HepG2 (cell line): Measurements from ENCODE around the gene IL17C. TPM values are rescaled to one million over a fixed set of nuclear protein-coding genes. Genes with fewer than 3 reads are reported as not detected.

Source experiments
- ATAC-seq: fragments of 200-7000 bp; cut with Tn5 transposase; 3 replicates; pipeline ENCODE4 v1.9.1; 2020; ENCODE audit warnings: mild to moderate bottlenecking, moderate library complexity
- BruUV-seq: library from RNA; stranded (reverse); fragments of 400-500 nt; replicated peaks from 2 replicates; lab custom pipeline; 2021; lab: Mats Ljungman, UMichigan
- CTCF ChIA-PET: fragments of 300-600 bp; formaldehyde crosslinking; extraction: SDS; loops from one replicate; lab custom pipeline; 2021; ENCODE audit warnings: low total read pairs, inconsistent platforms, low intra/inter-chr PET ratio; lab: Yijun Ruan, JAX
- POLR2A ChIA-PET: fragments of 350-600 bp; sonication (Branson Sonifier 250); formaldehyde crosslinking; loops from one replicate; lab custom pipeline; 2020; ENCODE audit warnings: antibody characterized with exemption, inconsistent platforms; lab: Yijun Ruan, JAX
- DNase-seq: peaks from one replicate; pipeline ENCODE4 v3.0.0-alpha.2; 2015; ENCODE audit warnings: low spot score
- FAIRE-seq: peaks from 3 replicates; lab custom pipeline; 2011; peaks lifted over from hg19 to GRCh38; lab: Jason Lieb, UNC
- H2AFZ ChIP-seq: one replicate; pipeline ENCODE4 v1.6.1; 2011; ENCODE audit warnings: low read length, inconsistent platforms
- H3K27ac ChIP-seq: fragments of 300-600 bp; 3 replicates; pipeline ENCODE4 v1.8.0; 2011; ENCODE audit warnings: mixed run types, mild to moderate bottlenecking, mixed read lengths, low read length, inconsistent platforms; ENCODE audit not compliant: insufficient read depth; ENCODE audit errors: extremely low read length
- H3K27me3 ChIP-seq, 2 experiments: fragments of 200-600 bp in 1 of 2; 2 replicates in 1 of 2; 3 replicates in 1 of 2; pipeline versions ENCODE4 v1.6.0 to v1.8.0; 2011; ENCODE audit warnings: low read length in 2 of 2, mild to moderate bottlenecking in 2 of 2, moderate library complexity in 2 of 2, inconsistent platforms in 1 of 2; ENCODE audit not compliant: insufficient read depth in 2 of 2, control insufficient read depth in 1 of 2
- H3K36me3 ChIP-seq, 2 experiments: fragments of 200-600 bp in 1 of 2; replicated peaks in 1 of 2; 2 replicates in 1 of 2; 3 replicates in 1 of 2; pipeline versions ENCODE4 v1.5.1 to v1.8.0; 2011; ENCODE audit warnings: low read length in 2 of 2, inconsistent platforms in 1 of 2; ENCODE audit not compliant: insufficient read depth in 2 of 2, control insufficient read depth in 1 of 2
- H3K4me1 ChIP-seq: 2 replicates; pipeline ENCODE4 v1.5.1; 2012; ENCODE audit warnings: low read length, inconsistent platforms; ENCODE audit not compliant: insufficient read depth
- H3K4me2 ChIP-seq: 2 replicates; pipeline ENCODE4 v1.6.0; 2011; ENCODE audit warnings: low read depth, low read length, inconsistent platforms
- H3K4me3 ChIP-seq, 3 experiments: fragments of 200-600 bp in 1 of 3; sonication (generic), shearing (Covaris generic) in 1 of 3; replicated peaks in 1 of 3; 2 replicates each; pipeline ENCODE4 v1.5.1; 2011 to 2016; ENCODE audit warnings: low read length in 3 of 3, inconsistent platforms in 2 of 3, low read depth in 2 of 3, mild to moderate bottlenecking in 2 of 3, control low read depth in 1 of 3, mixed read lengths in 1 of 3; ENCODE audit not compliant: insufficient read depth in 1 of 3
- H3K79me2 ChIP-seq: one replicate; pipeline ENCODE4 v1.6.1; 2011; ENCODE audit warnings: low read length, inconsistent platforms; ENCODE audit not compliant: insufficient read depth
- H3K9ac ChIP-seq: 2 replicates; pipeline ENCODE4 v1.6.0; 2011; ENCODE audit warnings: mild to moderate bottlenecking, low read depth, low read length, inconsistent platforms; ENCODE audit not compliant: insufficient read depth
- H3K9me3 ChIP-seq: 2 replicates; pipeline ENCODE4 v1.5.1; 2012; ENCODE audit warnings: mild to moderate bottlenecking, low read length
- H4K20me1 ChIP-seq: 2 replicates; pipeline ENCODE4 v1.6.0; 2011; ENCODE audit warnings: inconsistent platforms, mild to moderate bottlenecking, low read length, moderate library complexity; ENCODE audit not compliant: insufficient read depth
- AGO1 ChIP-seq: fragments of 200-400 bp; formaldehyde crosslinking; IDR thresholded peaks from 2 replicates; pipeline ENCODE4 v1.6.1; 2017; ENCODE audit warnings: mild to moderate bottlenecking, low read depth, low read length, moderate library complexity; ENCODE audit not compliant: poor library complexity, severe bottlenecking
- AGO2 ChIP-seq: fragments of 200-400 bp; formaldehyde crosslinking; optimal IDR thresholded peaks from 2 replicates; pipeline ENCODE3; 2017; ENCODE audit warnings: mild to moderate bottlenecking, low read depth, low read length, moderate library complexity
- BATF2 ChIP-seq: sonication (generic); formaldehyde crosslinking; IDR thresholded peaks from 2 replicates; pipeline ENCODE4 v1.8.0; 2022; ENCODE audit warnings: mild to moderate bottlenecking, missing genetic modification reagents, moderate library complexity
- FOXP4 ChIP-seq: sonication (generic); formaldehyde crosslinking; IDR thresholded peaks from 2 replicates; pipeline ENCODE4 v1.4.0; 2020; ENCODE audit warnings: missing genetic modification reagents
- KDM2A ChIP-seq: sonication (generic); formaldehyde crosslinking; IDR thresholded peaks from 2 replicates; pipeline ENCODE4 v1.4.0; 2020; ENCODE audit warnings: low read depth, missing genetic modification reagents, borderline replicate concordance
- MYC ChIP-seq: sonication (generic); formaldehyde crosslinking; IDR thresholded peaks from 2 replicates; pipeline ENCODE4 v1.9.0; 2021; ENCODE audit warnings: missing genetic modification reagents, borderline replicate concordance
- ONECUT2 ChIP-seq: sonication (generic); formaldehyde crosslinking; IDR thresholded peaks from 2 replicates; pipeline ENCODE4 v1.4.0; 2020; ENCODE audit warnings: missing genetic modification reagents
- PCBP1 ChIP-seq: fragments of 200-400 bp; formaldehyde crosslinking; IDR thresholded peaks from 2 replicates; pipeline ENCODE4 v1.6.1; 2017; ENCODE audit warnings: mild to moderate bottlenecking, low read depth, low read length, borderline replicate concordance
- POLR2A ChIP-seq, 2 experiments: IDR thresholded peaks; 2 replicates each; pipeline ENCODE4 v1.6.1; 2011; ENCODE audit warnings: low read depth in 2 of 2, low read length in 2 of 2, mild to moderate bottlenecking in 1 of 2, moderate library complexity in 1 of 2; ENCODE audit not compliant: insufficient read depth in 1 of 2
- SRSF1 ChIP-seq: fragments of 200-400 bp; formaldehyde crosslinking; optimal IDR thresholded peaks from 2 replicates; pipeline ENCODE3; 2017; ENCODE audit warnings: mild to moderate bottlenecking, low read depth, low read length, moderate library complexity
- ZBTB38 ChIP-seq: sonication (generic); formaldehyde crosslinking; IDR thresholded peaks from 2 replicates; pipeline ENCODE4 v1.5.1; 2020; ENCODE audit warnings: mild to moderate bottlenecking, missing genetic modification reagents
- ZIK1 ChIP-seq: sonication (generic); formaldehyde crosslinking; IDR thresholded peaks from 2 replicates; pipeline ENCODE4 v1.5.0; 2020; ENCODE audit warnings: mild to moderate bottlenecking, low read depth, missing genetic modification reagents, borderline replicate concordance
- ZNF121 ChIP-seq: sonication (generic); formaldehyde crosslinking; IDR thresholded peaks from 2 replicates; pipeline ENCODE4 v1.5.0; 2020; ENCODE audit warnings: mild to moderate bottlenecking, missing genetic modification reagents
- ZNF331 ChIP-seq: sonication (generic); formaldehyde crosslinking; IDR thresholded peaks from 2 replicates; pipeline ENCODE4 v1.4.0; 2020; ENCODE audit warnings: missing genetic modification reagents
- WGBS: methylation state at CpG from one replicate; pipeline ENCODE4 v1.1.6; 2017; ENCODE audit warnings: low lambda C conversion rate; 5-methylcytosine and 5-hydroxymethylcytosine counted together
- in situ Hi-C: cut with HindIII; loops from 2 replicates; pipeline ENCODE4 v1.10.0; 2017; ENCODE audit warnings: low pct_unique_long_range_greater_than_20kb; ENCODE audit not compliant: extremely low pct_ligation_motif_present
- intact Hi-C: fragments of 100-400 bp; cut with micrococcal nuclease; formaldehyde crosslinking; loops from one replicate; pipeline ENCODE4 v1.10.0; 2022; ENCODE audit not compliant: unreplicated experiment
- polyA plus RNA-seq, 8 experiments: library from polyadenylated mRNA; depleted of rRNA in 3 of 8; stranded (reverse) in 7 of 8; unstranded in 1 of 8; fragments of >200 nt; fragmentation: Illumina TruSeq in 4 of 8; extraction: Trizol in 4 of 8; gene quantifications; 2 replicates each; pipeline versions ENCODE4 v1.2.1 to v1.2.3, GENCODE V29; 2011 to 2016; ENCODE audit warnings: low read depth in 4 of 8, missing spikeins in 1 of 8, mixed read lengths in 1 of 8; ENCODE audit not compliant: insufficient read depth in 1 of 8
- total RNA-seq, 5 experiments: library from RNA; depleted of rRNA; stranded (reverse); fragments of >200 nt; fragmentation: Illumina TruSeq; extraction: Trizol; gene quantifications; 2 replicates each; pipeline ENCODE4 v1.2.3, GENCODE V29; 2016; ENCODE audit warnings: low read depth in 1 of 5
- TF ChIP-seq, protein P1 (sequence below): sonication (generic); formaldehyde crosslinking; IDR thresholded peaks from 2 replicates; pipeline ENCODE4 v1.5.1; 2020; ENCODE audit warnings: mild to moderate bottlenecking, missing genetic modification reagents, moderate library complexity

IL17C gene
- total and polyA plus RNA-seq, 2 of the 13 experiments (the other 11 are each of a cell fraction or from before 2014, with no cell fraction given), result not detected

GRCh38 chr16:88647178-88648070, 9.1 kb downstream of the IL17C start:
- no peak overlapping the region for H3K27ac ChIP-seq
- ATAC-seq (no peak), FAIRE-seq (no peak), DNase-seq (no peak)
- WGBS, result 93% methylated on average over 5 of the region's 22 CpGs
- CTCF ChIA-PET, result no interaction called here
- H3K4me3 ChIP-seq, result no peak overlapping the region
- no peaks in the 10 kb centered on the region for H3K9me3 ChIP-seq
- POLR2A ChIA-PET, result interaction anchor here (1.2 kb wide), 1 partner anchor 16 kb away, joined by 3 read pairs; the partner anchor contains the start of gene MVD
- H3K9ac ChIP-seq, result no peak overlapping the region
- no TSS peak for BruUV-seq
- H3K27me3 ChIP-seq, result no peaks in the 10 kb centered on the region
- no peak overlapping the region for H2AFZ ChIP-seq
- intact Hi-C loops (loop anchor here (1.0 kb wide), 1 partner anchor 29 kb away; no protein-coding TSS in a partner anchor), in situ Hi-C loops (no loop called here)
- peaks cover 24% of the 10 kb centered on the region for H3K4me1 ChIP-seq
- H3K36me3 ChIP-seq, result peaks cover 0 to 5% of the 10 kb centered on the region in 2 experiments; a peak in 2 of 5 replicates
- H3K79me2 ChIP-seq, result peaks cover 18% of the 10 kb centered on the region
- peaks cover 18% of the 10 kb centered on the region; the same call in 1 of the 2 replicates for H4K20me1 ChIP-seq
- H3K4me2 ChIP-seq, result no peak overlapping the region
- TF ChIP-seq ZNF331 (CRISPR knock-in tag), result no peak
- peak; percentile 37; the same call in 1 of the 2 replicates for TF ChIP-seq PCBP1
- TF ChIP-seq FOXP4 (CRISPR knock-in tag), result no peak
- peak; percentile 96 for TF ChIP-seq AGO2
- TF ChIP-seq AGO1, result peak; percentile 63
- 0 out of 2 replicates have a peak, but pooled peaks have one; percentile 27 for TF ChIP-seq ZBTB38
- TF ChIP-seq ZIK1 (CRISPR knock-in tag), result 0 out of 2 replicates have a peak, but pooled peaks have one; percentile 35
- 0 out of 2 replicates have a peak, but pooled peaks have one; percentile 58 for TF ChIP-seq ZNF121 (CRISPR knock-in tag)
- TF ChIP-seq ONECUT2 (CRISPR knock-in tag), result no peak
- TF ChIP-seq MYC (CRISPR knock-in tag), result peak; percentile 34; the same call in 1 of the 2 replicates
- TF ChIP-seq, protein P1, sequence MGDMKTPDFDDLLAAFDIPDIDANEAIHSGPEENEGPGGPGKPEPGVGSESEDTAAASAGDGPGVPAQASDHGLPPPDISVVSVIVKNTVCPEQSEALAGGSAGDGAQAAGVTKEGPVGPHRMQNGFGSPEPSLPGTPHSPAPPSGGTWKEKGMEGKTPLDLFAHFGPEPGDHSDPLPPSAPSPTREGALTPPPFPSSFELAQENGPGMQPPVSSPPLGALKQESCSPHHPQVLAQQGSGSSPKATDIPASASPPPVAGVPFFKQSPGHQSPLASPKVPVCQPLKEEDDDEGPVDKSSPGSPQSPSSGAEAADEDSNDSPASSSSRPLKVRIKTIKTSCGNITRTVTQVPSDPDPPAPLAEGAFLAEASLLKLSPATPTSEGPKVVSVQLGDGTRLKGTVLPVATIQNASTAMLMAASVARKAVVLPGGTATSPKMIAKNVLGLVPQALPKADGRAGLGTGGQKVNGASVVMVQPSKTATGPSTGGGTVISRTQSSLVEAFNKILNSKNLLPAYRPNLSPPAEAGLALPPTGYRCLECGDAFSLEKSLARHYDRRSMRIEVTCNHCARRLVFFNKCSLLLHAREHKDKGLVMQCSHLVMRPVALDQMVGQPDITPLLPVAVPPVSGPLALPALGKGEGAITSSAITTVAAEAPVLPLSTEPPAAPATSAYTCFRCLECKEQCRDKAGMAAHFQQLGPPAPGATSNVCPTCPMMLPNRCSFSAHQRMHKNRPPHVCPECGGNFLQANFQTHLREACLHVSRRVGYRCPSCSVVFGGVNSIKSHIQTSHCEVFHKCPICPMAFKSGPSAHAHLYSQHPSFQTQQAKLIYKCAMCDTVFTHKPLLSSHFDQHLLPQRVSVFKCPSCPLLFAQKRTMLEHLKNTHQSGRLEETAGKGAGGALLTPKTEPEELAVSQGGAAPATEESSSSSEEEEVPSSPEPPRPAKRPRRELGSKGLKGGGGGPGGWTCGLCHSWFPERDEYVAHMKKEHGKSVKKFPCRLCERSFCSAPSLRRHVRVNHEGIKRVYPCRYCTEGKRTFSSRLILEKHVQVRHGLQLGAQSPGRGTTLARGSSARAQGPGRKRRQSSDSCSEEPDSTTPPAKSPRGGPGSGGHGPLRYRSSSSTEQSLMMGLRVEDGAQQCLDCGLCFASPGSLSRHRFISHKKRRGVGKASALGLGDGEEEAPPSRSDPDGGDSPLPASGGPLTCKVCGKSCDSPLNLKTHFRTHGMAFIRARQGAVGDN (CRISPR knock-in tag), result peak; percentile 19; the same call in 1 of the 2 replicates
- TF ChIP-seq SRSF1, result peak; percentile 28
- 0 out of 2 replicates have a peak, but pooled peaks have one; percentile 20 for TF ChIP-seq KDM2A
- TF ChIP-seq POLR2A (IDR thresholded peaks at IDR 0.05; ENCODE audit: insufficient read depth in 1 of 2, low read depth in 2 of 2, low read length in 2 of 2), result 0 out of 4 replicates have a peak, but pooled peaks of 1 of the 2 experiments have one; percentile 3
- 0 out of 2 replicates have a peak, but pooled peaks have one; percentile 22 for TF ChIP-seq BATF2 (CRISPR knock-in tag)
